Measurements from ENCODE around the gene ALCAM.

Gene ALCAM

GRCh38 chr3:105356396-105356795 lies 10.3 kb upstream of the ALCAM start:
- Histone ChIP-seq H3K36me3 (ENCODE audit: control insufficient read depth, insufficient read depth, low read length) (no peaks in the 10 kb centered on the region), H3K4me3 (ENCODE audit: low read length) (no peak overlapping the region), H3K4me1 (ENCODE audit: control insufficient read depth, insufficient read depth, low read length) (no peaks in the 10 kb centered on the region), H3K27me3 (ENCODE audit: control insufficient read depth, insufficient read depth, low read length) (no peaks in the 10 kb centered on the region), H3K27ac (ENCODE audit: low read length) (no peak overlapping the region), H3K9me3 (ENCODE audit: control insufficient read depth, insufficient read depth, low read length) (no peaks in the 10 kb centered on the region)
- WGBS (ENCODE audit: insufficient coverage, insufficient read length), result no CpG with 5 or more reads among the region's 2 CpGs
- no peak for DNase-seq (ENCODE audit: low read depth, low spot score)

GRCh38 chr3:105356988-105357387 lies 9.7 kb upstream of the ALCAM start:
- Histone ChIP-seq H3K27me3 (ENCODE audit: control insufficient read depth, insufficient read depth, low read length) (no peaks in the 10 kb centered on the region), H3K27ac (ENCODE audit: low read length) (no peak overlapping the region), H3K9me3 (ENCODE audit: control insufficient read depth, insufficient read depth, low read length) (no peaks in the 10 kb centered on the region), H3K4me1 (ENCODE audit: control insufficient read depth, insufficient read depth, low read length) (no peaks in the 10 kb centered on the region), H3K4me3 (ENCODE audit: low read length) (no peak overlapping the region), H3K36me3 (ENCODE audit: control insufficient read depth, insufficient read depth, low read length) (no peaks in the 10 kb centered on the region)
- WGBS (ENCODE audit: insufficient coverage, insufficient read length), result no CpG with 5 or more reads among the region's 1 CpG
- no peak for DNase-seq (ENCODE audit: low read depth, low spot score)

- no peak for DNase-seq (ENCODE audit: low read depth, low spot score)
- WGBS (ENCODE audit: insufficient coverage, insufficient read length), result no CpG with 5 or more reads among the region's 5 CpGs
- no peak overlapping the region for H3K27ac ChIP-seq (ENCODE audit: low read length)
- no peaks in the 10 kb centered on the region for H3K27me3 ChIP-seq (ENCODE audit: control insufficient read depth, insufficient read depth, low read length)
- no peaks in the 10 kb centered on the region for H3K9me3 ChIP-seq (ENCODE audit: control insufficient read depth, insufficient read depth, low read length)
- no peaks in the 10 kb centered on the region for H3K36me3 ChIP-seq (ENCODE audit: control insufficient read depth, insufficient read depth, low read length)
- no peaks in the 10 kb centered on the region for H3K4me1 ChIP-seq (ENCODE audit: control insufficient read depth, insufficient read depth, low read length)
- no peak overlapping the region for H3K4me3 ChIP-seq (ENCODE audit: low read length)
Observed at GRCh38 chr3:105359098-105359762, 7.5 kb upstream of the ALCAM start.

- no peak overlapping the region for H3K4me3 ChIP-seq (ENCODE audit: low read length)
- H3K4me1 ChIP-seq (ENCODE audit: control insufficient read depth, insufficient read depth, low read length), result no peaks in the 10 kb centered on the region
- WGBS (ENCODE audit: insufficient coverage, insufficient read length), result no CpG with 5 or more reads among the region's 2 CpGs
- no peak for DNase-seq (ENCODE audit: low read depth, low spot score)
- H3K36me3 ChIP-seq (ENCODE audit: control insufficient read depth, insufficient read depth, low read length), result no peaks in the 10 kb centered on the region
- no peak overlapping the region for H3K27ac ChIP-seq (ENCODE audit: low read length)
- no peaks in the 10 kb centered on the region for H3K9me3 ChIP-seq (ENCODE audit: control insufficient read depth, insufficient read depth, low read length)
- H3K27me3 ChIP-seq (ENCODE audit: control insufficient read depth, insufficient read depth, low read length), result no peaks in the 10 kb centered on the region
Observed at GRCh38 chr3:105360003-105360402, 6.7 kb upstream of the ALCAM start.

- Histone ChIP-seq H3K27ac (ENCODE audit: low read length) (no peak overlapping the region), H3K4me3 (ENCODE audit: low read length) (no peak overlapping the region), H3K27me3 (ENCODE audit: control insufficient read depth, insufficient read depth, low read length) (no peaks in the 10 kb centered on the region), H3K9me3 (ENCODE audit: control insufficient read depth, insufficient read depth, low read length) (no peaks in the 10 kb centered on the region), H3K4me1 (ENCODE audit: control insufficient read depth, insufficient read depth, low read length) (no peaks in the 10 kb centered on the region), H3K36me3 (ENCODE audit: control insufficient read depth, insufficient read depth, low read length) (no peaks in the 10 kb centered on the region)
- no peak for DNase-seq (ENCODE audit: low read depth, low spot score)
- no CpG with 5 or more reads among the region's 1 CpG for WGBS (ENCODE audit: insufficient coverage, insufficient read length)
Observed at GRCh38 chr3:105362021-105362665, 4.6 kb upstream of the ALCAM start.

GRCh38 chr3:105364128-105364527 lies 2.6 kb upstream of the ALCAM start:
- WGBS (ENCODE audit: insufficient coverage, insufficient read length), result no CpG with 5 or more reads among the region's 4 CpGs
- Histone ChIP-seq H3K27ac (ENCODE audit: low read length) (no peak overlapping the region), H3K27me3 (ENCODE audit: control insufficient read depth, insufficient read depth, low read length) (no peaks in the 10 kb centered on the region), H3K4me3 (ENCODE audit: low read length) (no peak overlapping the region), H3K9me3 (ENCODE audit: control insufficient read depth, insufficient read depth, low read length) (no peaks in the 10 kb centered on the region), H3K4me1 (ENCODE audit: control insufficient read depth, insufficient read depth, low read length) (no peaks in the 10 kb centered on the region), H3K36me3 (ENCODE audit: control insufficient read depth, insufficient read depth, low read length) (no peaks in the 10 kb centered on the region)
- no peak for DNase-seq (ENCODE audit: low read depth, low spot score)

GRCh38 chr3:105365081-105365390 lies 1.7 kb upstream of the ALCAM start:
- no peaks in the 10 kb centered on the region for H3K9me3 ChIP-seq (ENCODE audit: control insufficient read depth, insufficient read depth, low read length)
- H3K27ac ChIP-seq (ENCODE audit: low read length), result no peak overlapping the region
- H3K4me1 ChIP-seq (ENCODE audit: control insufficient read depth, insufficient read depth, low read length), result no peaks in the 10 kb centered on the region
- H3K4me3 ChIP-seq (ENCODE audit: low read length), result no peak overlapping the region
- WGBS (ENCODE audit: insufficient coverage, insufficient read length), result no CpG with 5 or more reads among the region's 5 CpGs
- DNase-seq (ENCODE audit: low read depth, low spot score), result no peak
- H3K27me3 ChIP-seq (ENCODE audit: control insufficient read depth, insufficient read depth, low read length), result no peaks in the 10 kb centered on the region
- H3K36me3 ChIP-seq (ENCODE audit: control insufficient read depth, insufficient read depth, low read length), result no peaks in the 10 kb centered on the region

GRCh38 chr3:105365391-105366325 lies 1.1 kb upstream of the ALCAM start:
- Histone ChIP-seq H3K27me3 (ENCODE audit: control insufficient read depth, insufficient read depth, low read length) (no peaks in the 10 kb centered on the region), H3K9me3 (ENCODE audit: control insufficient read depth, insufficient read depth, low read length) (no peaks in the 10 kb centered on the region), H3K4me1 (ENCODE audit: control insufficient read depth, insufficient read depth, low read length) (no peaks in the 10 kb centered on the region), H3K4me3 (ENCODE audit: low read length) (peak overlapping the region; percentile 33; the same call in 1 of the 2 replicates), H3K36me3 (ENCODE audit: control insufficient read depth, insufficient read depth, low read length) (no peaks in the 10 kb centered on the region), H3K27ac (ENCODE audit: low read length) (no peak overlapping the region)
- no peak for DNase-seq (ENCODE audit: low read depth, low spot score)
- no CpG with 5 or more reads among the region's 24 CpGs for WGBS (ENCODE audit: insufficient coverage, insufficient read length)

- Histone ChIP-seq H3K36me3 (ENCODE audit: control insufficient read depth, insufficient read depth, low read length) (no peaks in the 10 kb centered on the region), H3K9me3 (ENCODE audit: control insufficient read depth, insufficient read depth, low read length) (no peaks in the 10 kb centered on the region), H3K27me3 (ENCODE audit: control insufficient read depth, insufficient read depth, low read length) (no peaks in the 10 kb centered on the region), H3K27ac (ENCODE audit: low read length) (no peak overlapping the region), H3K4me3 (ENCODE audit: low read length) (peak overlapping the region; percentile 59; the same call in 1 of the 2 replicates), H3K4me1 (ENCODE audit: control insufficient read depth, insufficient read depth, low read length) (no peaks in the 10 kb centered on the region)
- DNase-seq (ENCODE audit: low read depth, low spot score), result no peak
- WGBS (ENCODE audit: insufficient coverage, insufficient read length), result no CpG with 5 or more reads among the region's 29 CpGs
Observed at GRCh38 chr3:105367063-105367405, 325 bp downstream of the ALCAM start.

GRCh38 chr3:105367406-105368213 lies 901 bp downstream of the ALCAM start:
- Histone ChIP-seq H3K36me3 (ENCODE audit: control insufficient read depth, insufficient read depth, low read length) (no peaks in the 10 kb centered on the region), H3K27ac (ENCODE audit: low read length) (no peak overlapping the region), H3K4me3 (ENCODE audit: low read length) (peak overlapping the region; percentile 59; the same call in 1 of the 2 replicates), H3K27me3 (ENCODE audit: control insufficient read depth, insufficient read depth, low read length) (no peaks in the 10 kb centered on the region), H3K9me3 (ENCODE audit: control insufficient read depth, insufficient read depth, low read length) (no peaks in the 10 kb centered on the region), H3K4me1 (ENCODE audit: control insufficient read depth, insufficient read depth, low read length) (no peaks in the 10 kb centered on the region)
- WGBS (ENCODE audit: insufficient coverage, insufficient read length), result no CpG with 5 or more reads among the region's 37 CpGs
- DNase-seq (ENCODE audit: low read depth, low spot score), result no peak
